Epithelial cell of esophagus (primary cell): Measurements from ENCODE around the gene SPTBN4.

Experiments used
- DNase-seq: peaks from one replicate; pipeline ENCODE4 v3.0.0; 2010; ENCODE audit warnings: low read depth
- H3K4me3 ChIP-seq: 2 replicates; pipeline ENCODE4 v1.5.1; 2011; ENCODE audit warnings: mild to moderate bottlenecking, low read length, control low read depth
- TF ChIP-seq, protein P1 (sequence below): IDR thresholded peaks from 2 replicates; pipeline ENCODE4 v1.5.1; 2011; ENCODE audit warnings: low read depth, mild to moderate bottlenecking, low read length, control low read depth, inconsistent platforms; ENCODE audit not compliant: insufficient read depth; ENCODE audit errors: missing control alignments

Gene SPTBN4

DNA sequence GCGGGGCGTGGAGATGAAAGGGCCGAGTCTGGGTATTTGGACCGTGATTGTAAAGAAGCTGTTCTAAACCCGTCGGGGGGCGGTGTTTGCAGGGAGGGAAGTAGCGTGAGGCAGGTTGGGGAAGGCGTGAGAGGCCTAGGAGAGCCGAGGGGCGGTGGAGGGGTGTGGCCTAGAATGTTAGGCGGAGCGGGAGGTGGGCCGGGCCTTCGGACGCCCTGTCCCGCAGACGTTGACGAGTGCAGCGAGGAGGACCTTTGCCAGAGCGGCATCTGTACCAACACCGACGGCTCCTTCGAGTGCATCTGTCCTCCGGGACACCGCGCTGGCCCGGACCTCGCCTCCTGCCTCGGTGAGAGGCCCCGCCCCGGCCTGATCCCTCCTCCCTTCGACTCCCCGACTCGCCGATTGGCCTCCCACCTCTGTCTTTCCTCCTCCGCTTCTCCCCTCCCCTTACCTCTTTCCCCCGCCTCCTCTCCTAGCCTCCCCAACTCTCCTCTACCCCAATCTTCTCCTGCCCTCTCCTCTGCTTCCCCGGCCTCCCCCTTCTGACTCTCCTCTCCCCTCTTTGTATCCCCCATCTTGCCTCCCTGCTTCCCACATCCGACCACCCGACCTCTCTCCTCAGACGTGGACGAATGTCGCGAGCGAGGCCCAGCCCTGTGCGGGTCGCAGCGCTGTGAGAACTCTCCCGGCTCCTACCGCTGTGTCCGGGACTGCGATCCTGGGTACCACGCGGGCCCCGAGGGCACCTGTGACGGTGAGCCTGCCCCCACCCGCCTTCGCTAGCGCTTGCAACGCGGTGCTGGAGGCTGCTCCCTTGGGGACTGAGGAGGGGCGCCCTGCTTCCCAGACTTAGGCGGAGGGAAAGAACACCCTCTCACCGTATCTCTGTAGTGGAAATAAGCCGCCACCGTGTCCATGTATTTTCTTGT lies 147.2 kb downstream of the SPTBN4 start:
- H3K4me3 ChIP-seq: peak overlapping the region; percentile 77
- TF ChIP-seq, protein P1, sequence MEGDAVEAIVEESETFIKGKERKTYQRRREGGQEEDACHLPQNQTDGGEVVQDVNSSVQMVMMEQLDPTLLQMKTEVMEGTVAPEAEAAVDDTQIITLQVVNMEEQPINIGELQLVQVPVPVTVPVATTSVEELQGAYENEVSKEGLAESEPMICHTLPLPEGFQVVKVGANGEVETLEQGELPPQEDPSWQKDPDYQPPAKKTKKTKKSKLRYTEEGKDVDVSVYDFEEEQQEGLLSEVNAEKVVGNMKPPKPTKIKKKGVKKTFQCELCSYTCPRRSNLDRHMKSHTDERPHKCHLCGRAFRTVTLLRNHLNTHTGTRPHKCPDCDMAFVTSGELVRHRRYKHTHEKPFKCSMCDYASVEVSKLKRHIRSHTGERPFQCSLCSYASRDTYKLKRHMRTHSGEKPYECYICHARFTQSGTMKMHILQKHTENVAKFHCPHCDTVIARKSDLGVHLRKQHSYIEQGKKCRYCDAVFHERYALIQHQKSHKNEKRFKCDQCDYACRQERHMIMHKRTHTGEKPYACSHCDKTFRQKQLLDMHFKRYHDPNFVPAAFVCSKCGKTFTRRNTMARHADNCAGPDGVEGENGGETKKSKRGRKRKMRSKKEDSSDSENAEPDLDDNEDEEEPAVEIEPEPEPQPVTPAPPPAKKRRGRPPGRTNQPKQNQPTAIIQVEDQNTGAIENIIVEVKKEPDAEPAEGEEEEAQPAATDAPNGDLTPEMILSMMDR: no peak
- peak; percentile 92 for DNase-seq

DNA sequence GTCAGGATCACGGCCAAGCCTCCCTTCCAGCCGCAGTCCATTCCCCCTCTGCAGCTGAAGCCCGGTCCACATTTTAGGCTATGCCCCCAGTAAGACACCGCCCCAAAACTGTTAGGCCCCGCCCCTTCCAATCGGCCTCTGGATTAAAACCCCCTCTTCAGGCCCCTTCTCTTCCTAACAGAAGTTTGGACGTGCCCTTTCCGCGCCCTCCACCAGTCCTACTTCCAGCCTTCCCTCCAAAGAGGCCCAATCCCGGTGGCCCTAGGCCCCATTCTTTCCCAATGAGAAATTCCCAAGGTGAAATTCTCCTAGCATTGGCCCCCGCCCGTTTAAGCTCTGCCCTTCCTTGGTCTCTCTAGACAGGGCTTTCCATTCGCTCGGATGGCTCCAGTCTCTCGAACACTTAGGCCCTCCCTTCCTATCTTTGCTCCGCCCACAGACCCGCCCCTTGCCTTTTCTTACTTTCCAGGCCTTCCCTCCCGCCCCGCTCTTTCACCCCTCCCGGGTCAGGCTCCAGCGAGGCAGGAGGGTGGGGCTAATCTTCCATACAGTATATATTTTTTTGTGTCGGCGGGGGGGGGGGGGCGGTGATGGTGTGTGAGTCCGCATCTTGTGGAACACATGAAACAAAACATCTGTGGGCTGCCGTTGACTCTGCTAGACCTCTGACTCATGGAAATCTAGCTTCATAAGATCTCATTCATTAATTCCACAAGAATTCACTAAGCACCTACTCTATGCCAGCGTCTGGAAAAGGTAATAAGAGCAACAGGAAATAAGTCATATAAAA lies 148.0 kb downstream of the SPTBN4 start:
- peak overlapping the region; percentile 77 for H3K4me3 ChIP-seq
- TF ChIP-seq, protein P1: no peak
- DNase-seq: peak; percentile 96

DNA sequence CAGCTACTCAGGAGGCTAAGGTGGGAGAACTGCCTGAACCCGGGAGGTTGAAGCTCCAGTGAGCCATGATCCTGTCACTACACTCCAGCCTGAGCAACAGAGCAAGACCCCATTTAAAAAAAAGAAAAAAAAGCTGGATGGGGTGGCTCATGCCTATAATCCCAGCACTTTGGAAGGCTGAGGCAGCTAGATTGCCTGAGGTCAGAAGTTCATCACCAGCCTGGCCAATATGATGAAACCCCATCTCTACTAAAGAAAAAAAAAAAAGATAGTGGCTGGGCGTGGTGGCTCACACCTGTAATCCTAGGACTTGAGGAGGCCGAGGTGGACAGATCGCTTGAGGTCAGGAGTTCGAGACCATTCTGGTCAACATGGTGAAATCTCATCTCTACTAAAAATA lies 149.4 kb downstream of the SPTBN4 start:
- H3K4me3 ChIP-seq: no peak overlapping the region
- DNase-seq: no peak
- TF ChIP-seq, protein P1: no peak

DNA sequence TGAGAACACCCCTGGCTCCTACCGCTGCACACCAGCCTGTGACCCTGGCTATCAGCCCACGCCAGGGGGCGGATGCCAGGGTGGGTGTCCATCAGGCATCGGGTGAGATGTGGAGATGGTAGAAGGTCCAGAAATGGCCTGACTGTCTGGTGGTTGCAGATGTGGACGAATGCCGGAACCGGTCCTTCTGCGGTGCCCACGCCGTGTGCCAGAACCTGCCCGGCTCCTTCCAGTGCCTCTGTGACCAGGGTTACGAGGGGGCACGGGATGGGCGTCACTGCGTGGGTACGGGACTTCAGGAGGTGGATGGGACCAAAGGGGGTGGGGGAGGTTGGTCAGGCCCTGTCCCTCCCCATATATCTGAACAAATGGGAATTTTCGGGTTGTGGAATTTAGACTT lies 150.1 kb downstream of the SPTBN4 start:
- TF ChIP-seq, protein P1: no peak
- no peak for DNase-seq
- H3K4me3 ChIP-seq: no peak overlapping the region

DNA sequence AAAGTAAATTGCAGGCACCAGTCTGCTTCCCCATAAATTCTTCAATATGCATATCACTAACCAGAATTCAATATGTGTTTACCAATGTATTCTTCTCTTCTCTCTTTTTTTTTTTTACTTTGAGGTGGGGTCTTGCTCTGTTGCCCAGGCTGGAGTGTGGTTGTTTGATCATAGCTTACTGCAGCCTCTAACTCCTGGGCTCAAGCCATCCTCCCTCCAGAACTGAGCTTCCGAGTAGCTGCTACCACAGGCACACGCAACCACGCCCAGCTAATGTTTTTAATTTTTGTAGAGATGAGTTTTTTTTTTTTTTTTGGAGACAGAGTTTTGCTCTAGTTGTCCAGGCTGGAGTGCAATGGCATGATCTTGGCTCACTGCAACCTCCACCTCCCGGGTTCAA lies 151.2 kb downstream of the SPTBN4 start:
- DNase-seq: no peak
- TF ChIP-seq, protein P1: no peak
- no peak overlapping the region for H3K4me3 ChIP-seq

DNA sequence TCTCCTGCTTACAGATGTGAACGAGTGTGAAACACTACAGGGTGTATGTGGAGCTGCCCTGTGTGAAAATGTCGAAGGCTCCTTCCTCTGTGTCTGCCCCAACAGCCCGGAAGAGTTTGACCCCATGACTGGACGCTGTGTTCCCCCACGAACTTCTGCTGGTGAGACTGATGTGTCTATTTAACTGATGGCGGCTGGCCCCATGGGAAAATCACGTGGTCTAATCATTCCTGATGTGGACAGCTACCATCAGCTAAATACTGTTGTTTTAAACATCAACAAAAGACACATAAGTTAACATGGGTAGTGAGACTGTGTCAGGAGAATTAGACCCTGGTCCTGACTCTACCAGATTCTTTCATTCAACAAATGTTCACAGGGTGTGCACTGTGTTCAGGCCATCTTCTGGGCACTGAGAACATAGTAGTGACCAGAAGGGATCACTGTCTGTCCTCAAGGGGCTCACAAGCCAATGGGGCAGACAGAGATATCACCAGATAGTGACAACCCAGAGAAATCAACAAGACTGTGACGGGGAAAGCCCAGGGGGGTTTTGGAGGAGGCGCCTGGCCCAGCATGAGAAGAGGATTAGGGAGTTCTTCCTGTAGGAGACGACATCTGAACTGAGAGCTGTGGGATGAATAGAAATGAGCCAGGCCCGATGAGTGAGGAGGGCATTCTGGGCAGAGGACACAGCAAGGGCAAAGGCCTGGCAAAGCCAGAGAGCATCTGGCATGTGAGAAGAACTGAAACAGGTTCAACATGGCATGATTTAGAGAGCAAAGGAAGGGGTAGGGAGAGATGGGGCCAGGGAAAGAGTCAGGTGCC lies 152.7 kb downstream of the SPTBN4 start:
- TF ChIP-seq, protein P1: no peak
- no peak for DNase-seq
- no peak overlapping the region for H3K4me3 ChIP-seq
